NCI-H1105 treated with DMSO at 0.1 percent for 48 hours (cell line): ENCODE results near the gene TOP2A.
"Not testable (repeated sequence)": the region's sequence is repeated elsewhere in the genome, so short reads cannot be mapped to it uniquely, and the experiment has no call there.

Source experiments
- DNase-seq: peaks from one replicate; lab custom pipeline; 2025; lab: John Stamatoyannopoulos, UW

The TOP2A gene

GRCh38 chr17:40432864-40433528 is 15.3 kb upstream of the TOP2A start:
- no peak for DNase-seq

GRCh38 chr17:40431231-40431602 is 13.5 kb upstream of the TOP2A start:
- no peak for DNase-seq

- DNase-seq, result no peak
Measured at GRCh38 chr17:40430272-40431230, 12.9 kb upstream of the TOP2A start.

- no peak for DNase-seq
Measured at GRCh38 chr17:40427002-40427491, 9.4 kb upstream of the TOP2A start.

- DNase-seq, result no peak
Measured at GRCh38 chr17:40425741-40426140, 8.0 kb upstream of the TOP2A start.

GRCh38 chr17:40422990-40423633 is 5.4 kb upstream of the TOP2A start:
- no peak for DNase-seq

DNA sequence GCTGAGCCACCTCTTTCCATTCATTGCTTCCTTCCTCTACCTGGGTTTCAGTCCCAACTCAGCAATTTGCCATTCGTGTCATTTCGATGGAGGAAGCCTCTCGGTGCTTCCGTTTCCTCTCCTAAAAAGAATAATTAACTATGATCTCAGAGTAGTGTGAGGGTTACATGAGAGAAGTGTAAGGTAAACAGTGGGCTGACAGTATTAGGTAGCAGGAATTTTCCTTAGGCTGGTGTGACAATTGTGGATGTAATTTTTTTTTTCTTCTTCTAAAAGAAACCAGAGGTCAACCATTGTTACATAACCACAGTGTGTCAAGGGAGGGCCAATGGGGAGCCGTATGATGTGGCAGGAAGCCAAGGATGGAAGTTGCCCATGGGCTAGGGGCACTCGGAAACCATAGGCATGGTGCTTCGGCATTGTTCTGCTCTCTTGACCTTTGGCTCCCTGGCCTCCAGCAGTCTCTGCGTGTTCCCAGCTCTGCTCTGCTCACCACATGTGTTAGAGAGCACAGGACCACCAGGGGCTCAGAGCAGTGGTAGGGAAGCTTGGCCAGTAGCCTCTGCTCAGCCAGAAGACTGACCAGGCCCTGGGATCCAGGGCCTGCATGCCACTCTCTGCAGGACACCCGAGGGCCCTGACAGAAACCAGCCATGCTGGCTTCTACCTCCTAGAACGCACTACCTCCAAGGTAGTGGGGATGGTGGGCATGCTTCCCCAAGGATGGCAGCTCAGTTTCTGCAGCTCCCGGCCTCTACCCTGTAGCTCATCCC is 2.0 kb upstream of the TOP2A start:
- no peak for DNase-seq

DNA sequence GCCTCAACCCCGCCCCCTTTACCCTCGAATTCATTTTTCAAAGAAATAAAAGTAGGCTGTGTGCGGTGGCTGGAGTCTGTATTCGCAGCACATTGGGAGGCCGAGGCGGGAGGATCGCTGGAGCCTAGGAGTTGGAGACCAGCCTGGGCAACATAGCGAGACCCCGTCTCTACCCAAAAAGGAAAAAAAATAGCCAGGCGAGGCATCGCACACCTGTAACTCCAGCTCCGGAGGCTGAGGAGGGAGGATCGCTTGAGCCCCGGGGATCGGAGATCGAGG is 671 bp upstream of the TOP2A start:
- no peak for DNase-seq

DNA sequence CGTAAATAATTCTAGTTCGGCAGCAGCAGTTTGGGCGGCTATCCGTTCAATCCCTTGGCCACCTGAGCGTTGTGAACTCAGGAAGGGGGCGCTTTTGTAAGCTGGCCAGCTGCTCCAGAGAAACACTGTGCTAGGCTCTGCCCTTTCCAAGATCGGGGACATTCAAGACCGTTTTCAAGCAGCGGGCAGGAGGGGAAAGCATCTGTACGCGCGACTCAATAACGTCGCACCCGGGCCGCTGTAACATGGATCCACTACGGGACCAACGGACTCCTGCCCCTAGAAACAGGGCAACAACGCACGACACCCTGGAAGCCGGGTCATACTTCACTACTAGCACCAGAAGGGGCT is 463 bp downstream of the TOP2A start:
- DNase-seq, result no peak

DNA sequence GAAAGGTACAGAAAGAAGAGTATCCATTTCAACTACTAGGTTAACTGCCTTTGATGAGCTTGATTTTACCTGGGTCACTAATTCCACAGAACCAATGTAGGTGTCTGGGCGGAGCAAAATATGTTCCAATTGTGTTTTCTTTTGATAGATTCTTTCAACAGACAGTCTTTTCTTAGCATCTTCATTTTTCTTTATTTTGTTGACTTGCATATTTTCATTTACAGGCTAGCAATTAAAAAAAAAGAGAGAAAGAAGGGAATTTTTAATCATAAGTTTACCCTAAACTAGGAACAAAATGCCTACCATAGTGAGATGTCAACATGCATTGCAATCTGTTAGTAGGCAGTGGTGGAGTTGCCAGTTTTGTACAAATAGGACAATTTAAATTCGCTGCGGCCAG is 1.0 kb downstream of the TOP2A start:
- DNase-seq, result no peak

DNA sequence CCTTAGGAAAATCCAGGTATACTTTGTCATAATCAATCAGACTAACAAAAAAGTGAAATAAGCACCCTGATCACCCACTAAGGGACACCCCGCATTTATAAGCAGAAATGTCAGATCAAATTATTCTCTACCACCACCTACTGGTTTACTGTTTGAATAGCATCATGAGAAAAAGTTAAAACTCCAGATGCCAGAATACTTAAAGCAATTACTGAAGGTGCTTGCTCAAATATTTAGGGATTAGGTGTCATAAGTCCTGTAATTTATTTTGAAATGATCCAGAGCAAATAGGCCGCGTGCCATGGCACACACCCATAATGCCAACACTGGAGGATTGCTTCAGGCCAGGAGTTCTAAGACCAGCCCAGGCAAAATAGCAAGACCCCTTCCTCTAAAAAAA is 2.3 kb downstream of the TOP2A start:
- DNase-seq, result peak; percentile 39

GRCh38 chr17:40414312-40414711 is 3.4 kb downstream of the TOP2A start:
- not testable (repeated sequence) for DNase-seq

DNA sequence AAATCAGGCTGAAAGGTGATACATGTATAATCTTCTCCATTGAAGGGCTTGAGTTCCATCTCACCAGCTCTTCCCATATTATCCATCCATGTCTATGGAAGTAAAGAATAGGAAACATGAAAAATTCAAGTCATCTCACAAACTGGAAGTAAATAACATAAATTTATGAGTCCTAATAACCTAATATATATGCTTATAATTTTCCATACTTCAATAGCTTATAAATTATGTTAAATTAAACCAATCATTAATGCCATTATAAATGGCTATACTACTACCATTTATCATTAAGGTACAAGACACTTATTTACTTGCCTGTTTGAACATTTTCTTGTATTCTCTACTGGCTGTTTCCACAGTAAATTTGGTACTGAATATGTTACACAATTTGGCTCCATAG is 4.8 kb downstream of the TOP2A start:
- DNase-seq, result no peak

- no peak for DNase-seq
Measured at GRCh38 chr17:40411821-40412220, 5.9 kb downstream of the TOP2A start.

DNA sequence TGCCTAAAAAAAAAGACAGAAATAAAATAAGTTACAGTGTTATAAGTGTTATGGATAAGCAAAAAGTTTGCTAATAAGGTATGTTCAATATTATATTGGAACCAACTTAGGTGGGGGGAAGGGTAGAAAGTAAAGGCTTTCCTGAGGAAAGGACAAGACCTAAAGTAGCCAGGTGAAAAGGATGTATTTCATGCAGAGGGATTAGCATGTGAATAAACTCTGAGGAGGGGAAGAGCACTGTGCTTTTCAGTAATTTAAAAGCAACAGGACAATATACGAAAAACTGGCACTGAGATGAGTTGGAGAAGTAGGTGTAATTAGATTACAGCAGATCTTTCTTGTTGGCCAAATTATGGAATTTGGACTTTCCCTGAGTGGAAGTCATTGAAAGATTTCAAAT is 7.6 kb downstream of the TOP2A start:
- DNase-seq, result no peak

DNA sequence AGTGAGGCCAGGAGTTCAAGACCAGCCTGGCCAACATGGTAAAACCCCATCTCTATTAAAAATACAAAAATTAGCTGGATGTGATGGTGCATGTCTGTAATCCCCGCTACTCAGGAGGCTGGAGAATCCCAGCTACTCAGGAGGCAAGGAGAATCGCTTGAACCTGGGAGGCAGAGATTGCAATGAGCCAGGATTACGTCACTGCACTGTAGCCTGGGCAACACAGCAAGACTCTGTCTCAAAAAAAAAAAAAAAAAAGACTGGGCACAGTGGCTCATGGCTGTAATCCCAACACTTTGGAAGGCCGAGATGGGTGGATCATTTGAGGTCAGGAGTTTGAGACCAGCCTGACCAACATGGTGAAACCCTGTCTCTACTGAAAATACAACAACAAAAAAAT is 8.2 kb downstream of the TOP2A start:
- not testable (repeated sequence) for DNase-seq

DNA sequence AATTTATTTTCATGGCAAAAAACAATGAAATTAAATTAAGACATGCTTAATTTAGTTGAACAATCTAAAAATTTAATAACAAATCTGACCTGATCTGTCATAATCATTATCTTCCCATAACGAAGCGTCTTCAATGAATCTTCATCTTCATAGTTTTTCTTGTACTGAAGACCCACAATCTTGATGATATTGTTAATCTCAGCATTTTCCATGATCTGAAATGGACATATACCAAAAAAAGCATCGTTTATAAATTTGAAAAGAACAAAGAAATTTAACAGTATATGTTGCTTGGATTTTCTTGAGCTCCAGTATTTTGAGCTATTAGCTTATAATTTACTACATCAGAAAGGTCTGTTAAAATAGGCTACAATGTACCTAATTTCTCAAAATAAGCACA is 10.2 kb downstream of the TOP2A start:
- DNase-seq, result no peak

GRCh38 chr17:40404003-40404402 is 13.7 kb downstream of the TOP2A start:
- no peak for DNase-seq

DNA sequence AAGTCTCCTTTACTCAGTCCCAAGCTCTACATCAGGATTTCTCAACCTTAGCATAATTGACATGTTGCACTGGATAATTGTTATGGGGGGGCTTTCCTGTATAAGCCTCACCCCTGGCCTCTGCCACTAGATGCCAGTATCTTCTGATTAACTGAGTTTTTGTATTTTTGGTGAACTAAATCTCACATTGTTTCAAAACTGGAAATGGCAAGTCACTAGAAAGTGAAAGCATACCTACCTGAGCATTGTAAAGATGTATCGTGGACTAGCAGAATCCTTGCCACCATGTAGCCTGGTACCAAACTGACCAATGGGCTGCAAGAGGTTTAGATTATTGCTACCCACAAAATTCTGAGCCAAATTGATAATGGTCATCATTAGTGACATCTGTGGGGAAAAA is 15.0 kb downstream of the TOP2A start:
- no peak for DNase-seq

- DNase-seq, result peak; percentile 24
Measured at GRCh38 chr17:40399185-40399584, 18.5 kb downstream of the TOP2A start.

DNA sequence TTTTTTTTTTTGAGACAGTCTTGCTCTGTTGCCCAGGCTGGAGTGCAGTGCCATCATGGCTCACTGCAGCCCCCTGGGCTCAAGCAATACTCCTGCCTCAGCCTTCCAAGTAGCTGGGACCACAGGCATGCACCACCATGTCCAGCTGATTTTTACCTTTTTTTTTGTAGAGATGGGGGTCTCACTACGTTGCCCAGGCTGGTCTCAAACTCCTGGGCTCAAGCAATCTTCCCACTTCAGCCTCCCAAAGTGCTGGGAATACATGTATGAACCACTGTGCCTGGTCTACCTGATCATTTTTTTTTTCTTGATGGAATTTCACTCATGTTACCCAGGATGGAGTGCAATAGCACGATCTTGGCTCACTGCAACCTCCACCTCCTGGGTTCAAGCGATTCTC is 31.1 kb downstream of the TOP2A start:
- not testable (repeated sequence) for DNase-seq

GRCh38 chr17:40382251-40382650 is 35.4 kb downstream of the TOP2A start:
- no peak for DNase-seq
